Endothelial cell of umbilical vein (primary cell): ENCODE data around the gene DTNA.

Experiments
- CTCF ChIP-seq, 2 donors: IDR thresholded peaks; 1 replicate in 1 of 2; 2 replicates in 1 of 2; pipeline ENCODE4 v1.5.1; 2011; ENCODE audit warnings: low read length in 2 of 2, mild to moderate bottlenecking in 2 of 2, moderate library complexity in 2 of 2, control low read depth in 1 of 2, inconsistent platforms in 1 of 2, low read depth in 1 of 2; ENCODE audit not compliant: insufficient read depth in 1 of 2; ENCODE audit errors: extremely low read depth in 1 of 2
- EZH2 ChIP-seq: IDR thresholded peaks from 2 replicates; pipeline ENCODE4 v1.6.1; 2012; ENCODE audit warnings: borderline replicate concordance, low read depth, mild to moderate bottlenecking, moderate library complexity, low read length, inconsistent platforms; ENCODE audit not compliant: severe bottlenecking
- JUN ChIP-seq: IDR thresholded peaks from 2 replicates; pipeline ENCODE4 v1.6.1; 2011; ENCODE audit warnings: borderline replicate concordance, low read depth; ENCODE audit not compliant: insufficient read length, insufficient read depth
- POLR2A ChIP-seq: IDR thresholded peaks from 2 replicates; pipeline ENCODE4 v1.6.1; 2012; ENCODE audit warnings: low read depth, mild to moderate bottlenecking, control low read depth, low read length
- POLR2AphosphoS5 ChIP-seq: IDR thresholded peaks from 2 replicates; pipeline ENCODE4 v1.6.1; 2012; ENCODE audit warnings: low read depth, mild to moderate bottlenecking, control low read depth, low read length, moderate library complexity; ENCODE audit not compliant: insufficient read depth

- TF ChIP-seq CTCF (IDR thresholded peaks at IDR 0.05; ENCODE audit: extremely low read depth in 1 of 2, insufficient read depth in 1 of 2, low read depth in 1 of 2, low read length in 2 of 2): no peak
- TF ChIP-seq POLR2A: no peak
- no peak for TF ChIP-seq POLR2AphosphoS5
- TF ChIP-seq JUN: no peak
- TF ChIP-seq EZH2: no peak
Observed at GRCh38 chr18:34848695-34849094, 138.6 kb downstream of the DTNA start.
